ENCODE data around the gene EBF4.

DNA sequence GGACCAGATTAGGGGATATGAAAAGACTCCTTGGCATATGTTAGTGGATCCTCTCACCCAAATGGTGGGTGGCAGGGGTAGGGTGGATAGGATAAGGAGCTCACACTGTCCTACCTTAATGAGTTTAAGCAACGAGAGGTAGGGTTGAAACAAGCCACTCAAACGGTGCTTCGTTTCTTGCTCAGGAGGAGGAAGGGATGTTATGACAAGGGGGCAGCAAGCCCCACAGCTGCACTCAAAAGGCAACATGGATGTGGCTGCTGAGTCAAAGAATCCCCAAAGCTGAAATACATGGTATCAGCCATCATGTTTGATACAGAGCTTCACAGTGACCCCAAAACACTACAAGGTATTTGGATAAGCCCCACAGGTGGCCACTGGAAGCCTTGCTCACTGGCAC is 20.1 kb upstream of the EBF4 start:
- TF ChIP-seq, protein P1, sequence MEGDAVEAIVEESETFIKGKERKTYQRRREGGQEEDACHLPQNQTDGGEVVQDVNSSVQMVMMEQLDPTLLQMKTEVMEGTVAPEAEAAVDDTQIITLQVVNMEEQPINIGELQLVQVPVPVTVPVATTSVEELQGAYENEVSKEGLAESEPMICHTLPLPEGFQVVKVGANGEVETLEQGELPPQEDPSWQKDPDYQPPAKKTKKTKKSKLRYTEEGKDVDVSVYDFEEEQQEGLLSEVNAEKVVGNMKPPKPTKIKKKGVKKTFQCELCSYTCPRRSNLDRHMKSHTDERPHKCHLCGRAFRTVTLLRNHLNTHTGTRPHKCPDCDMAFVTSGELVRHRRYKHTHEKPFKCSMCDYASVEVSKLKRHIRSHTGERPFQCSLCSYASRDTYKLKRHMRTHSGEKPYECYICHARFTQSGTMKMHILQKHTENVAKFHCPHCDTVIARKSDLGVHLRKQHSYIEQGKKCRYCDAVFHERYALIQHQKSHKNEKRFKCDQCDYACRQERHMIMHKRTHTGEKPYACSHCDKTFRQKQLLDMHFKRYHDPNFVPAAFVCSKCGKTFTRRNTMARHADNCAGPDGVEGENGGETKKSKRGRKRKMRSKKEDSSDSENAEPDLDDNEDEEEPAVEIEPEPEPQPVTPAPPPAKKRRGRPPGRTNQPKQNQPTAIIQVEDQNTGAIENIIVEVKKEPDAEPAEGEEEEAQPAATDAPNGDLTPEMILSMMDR (IDR thresholded peaks at IDR 0.05) = no peak
- no peak for TF ChIP-seq POLR2A (IDR thresholded peaks at IDR 0.05)
- TF ChIP-seq POLR2AphosphoS5 (IDR thresholded peaks at IDR 0.05) = no peak
- TF ChIP-seq EP300 (IDR thresholded peaks at IDR 0.05) = no peak
